Stimulated activated CD8-positive, alpha-beta memory T cell treated with anti-CD3 and anti-CD28 coated beads, Interleukin-12 subunit alpha, Interleukin-12 subunit beta, amount 100 ng/mL, for 24 hours (primary cell): ENCODE results near the gene ADGRG1.

Experiments used
- DNase-seq: peaks from one replicate; pipeline ENCODE4 v3.0.0-alpha.2; 2020; ENCODE audit errors: extremely low read depth

The ADGRG1 gene

GRCh38 chr16:57648581-57649442, 20.4 kb downstream of the ADGRG1 start:
- DNase-seq: peak; percentile 55

DNA sequence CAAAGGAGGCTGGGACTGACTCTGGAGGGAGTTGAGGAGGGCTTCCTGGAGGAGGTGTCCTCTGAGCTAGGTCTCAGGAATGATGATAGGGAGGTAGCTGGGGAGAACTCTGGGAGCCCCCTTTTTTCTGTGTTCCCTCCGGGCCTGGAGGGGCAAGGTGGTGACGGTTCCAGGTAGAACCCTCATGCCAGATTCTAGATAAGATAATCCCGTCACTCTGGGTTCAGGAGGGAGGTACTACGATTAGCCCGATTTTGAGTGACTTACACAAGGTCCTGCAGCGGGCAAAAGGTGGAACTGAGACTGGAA, 21.0 kb downstream of the ADGRG1 start:
- DNase-seq: no peak

DNA sequence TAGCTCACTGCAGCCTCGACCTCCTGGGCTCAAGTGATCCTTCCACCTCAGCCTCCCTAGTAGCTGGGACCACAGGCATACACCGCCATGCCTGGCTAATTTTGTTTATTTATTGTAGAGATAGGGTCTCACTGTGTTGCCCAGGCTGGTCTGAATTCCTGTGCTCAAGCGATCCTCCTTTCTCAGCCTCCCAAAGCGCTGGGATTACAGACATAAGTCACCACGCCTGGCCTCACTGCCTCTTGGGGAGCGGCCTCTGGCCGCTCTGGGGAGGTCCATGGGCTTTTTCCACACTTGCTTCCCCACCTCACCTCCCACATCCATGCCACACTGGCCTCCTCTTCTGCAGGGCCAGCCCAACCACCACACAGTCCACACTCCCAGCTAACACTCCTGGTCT, 21.4 kb downstream of the ADGRG1 start:
- DNase-seq: no peak

- DNase-seq: no peak
Observed at GRCh38 chr16:57651344-57652333, 23.2 kb downstream of the ADGRG1 start.

DNA sequence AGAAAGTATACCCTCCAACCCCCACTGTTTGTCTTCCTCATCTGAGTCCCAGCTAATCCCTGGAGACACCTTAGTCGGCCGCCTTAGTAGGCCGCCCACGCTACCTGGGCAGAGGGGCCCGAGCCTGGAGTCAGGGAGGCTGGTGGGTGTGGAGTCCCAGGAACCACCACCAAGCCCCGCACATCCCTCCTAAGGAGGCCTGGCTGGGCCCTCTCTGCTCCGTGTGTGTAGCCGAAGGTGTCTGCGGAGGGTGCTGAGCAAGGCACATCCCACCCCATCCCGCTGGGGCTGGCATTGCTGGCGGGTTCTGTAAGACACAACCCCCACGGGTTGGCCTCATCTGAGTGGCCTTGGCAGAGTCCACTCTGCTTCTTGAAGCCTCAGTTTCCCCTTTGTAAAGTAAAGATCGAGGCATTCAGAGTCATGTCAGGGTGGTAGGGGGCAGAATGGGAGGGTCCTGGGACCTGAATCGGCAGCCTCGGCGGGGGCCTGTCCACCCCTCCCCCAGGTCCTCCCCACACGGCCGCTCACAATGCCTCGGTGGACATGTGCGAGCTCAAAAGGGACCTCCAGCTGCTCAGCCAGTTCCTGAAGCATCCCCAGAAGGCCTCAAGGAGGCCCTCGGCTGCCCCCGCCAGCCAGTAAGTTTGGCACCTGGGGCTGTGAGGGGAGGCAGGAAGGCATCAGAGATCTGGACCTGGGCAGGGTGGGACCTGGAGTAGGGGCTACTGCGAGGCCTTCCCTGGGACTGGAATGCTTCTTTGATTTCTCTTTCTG, 24.5 kb downstream of the ADGRG1 start:
- DNase-seq: no peak

GRCh38 chr16:57653936-57654335, 25.5 kb downstream of the ADGRG1 start:
- DNase-seq: no peak

DNA sequence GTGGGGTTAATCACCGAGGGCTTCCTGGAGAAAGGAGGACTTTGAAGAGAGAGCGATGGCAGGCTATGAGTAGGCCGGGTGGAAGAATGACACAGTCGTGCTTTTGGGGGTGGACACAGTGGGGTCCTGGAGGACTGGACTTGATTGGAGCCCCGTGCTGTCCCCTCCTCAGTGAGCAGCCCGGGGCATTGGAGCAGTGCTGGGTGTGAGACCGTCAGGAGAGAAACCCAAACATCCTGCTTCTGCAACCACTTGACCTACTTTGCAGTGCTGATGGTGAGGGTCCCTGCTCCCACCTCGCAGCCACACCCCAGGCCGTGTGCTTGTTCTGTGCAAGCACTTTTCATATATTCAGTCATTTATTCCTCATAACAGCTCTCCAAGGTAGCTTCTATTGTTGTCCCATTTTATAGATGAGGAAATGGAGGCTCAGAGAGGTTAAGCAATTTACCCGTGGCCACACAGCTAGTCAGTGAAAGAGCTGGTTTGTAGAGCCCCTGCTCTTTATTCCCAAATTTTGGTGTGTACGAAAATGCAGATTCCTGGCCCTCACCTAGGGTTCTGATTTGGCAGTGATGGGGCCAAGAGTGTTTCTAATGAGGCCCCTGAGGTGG, 28.0 kb downstream of the ADGRG1 start:
- no peak for DNase-seq

DNA sequence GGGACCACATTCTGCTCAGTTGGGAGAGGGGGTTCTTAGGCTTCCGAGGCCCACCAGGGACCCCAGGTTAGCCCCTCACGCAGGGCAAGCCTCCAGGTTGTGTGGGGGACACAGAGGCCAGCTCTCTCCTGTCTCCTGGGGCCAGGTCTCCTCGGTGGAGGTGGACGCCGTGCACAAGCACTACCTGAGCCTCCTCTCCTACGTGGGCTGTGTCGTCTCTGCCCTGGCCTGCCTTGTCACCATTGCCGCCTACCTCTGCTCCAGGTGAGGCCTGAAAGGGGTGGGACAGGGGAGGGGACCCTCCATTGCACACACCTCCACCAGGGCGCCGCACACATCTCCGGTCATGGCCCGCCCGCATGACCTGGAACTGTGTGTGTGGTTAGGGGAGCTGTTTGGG, 28.8 kb downstream of the ADGRG1 start:
- DNase-seq: no peak

- no peak for DNase-seq
Observed at GRCh38 chr16:57658130-57658877, 29.9 kb downstream of the ADGRG1 start.

DNA sequence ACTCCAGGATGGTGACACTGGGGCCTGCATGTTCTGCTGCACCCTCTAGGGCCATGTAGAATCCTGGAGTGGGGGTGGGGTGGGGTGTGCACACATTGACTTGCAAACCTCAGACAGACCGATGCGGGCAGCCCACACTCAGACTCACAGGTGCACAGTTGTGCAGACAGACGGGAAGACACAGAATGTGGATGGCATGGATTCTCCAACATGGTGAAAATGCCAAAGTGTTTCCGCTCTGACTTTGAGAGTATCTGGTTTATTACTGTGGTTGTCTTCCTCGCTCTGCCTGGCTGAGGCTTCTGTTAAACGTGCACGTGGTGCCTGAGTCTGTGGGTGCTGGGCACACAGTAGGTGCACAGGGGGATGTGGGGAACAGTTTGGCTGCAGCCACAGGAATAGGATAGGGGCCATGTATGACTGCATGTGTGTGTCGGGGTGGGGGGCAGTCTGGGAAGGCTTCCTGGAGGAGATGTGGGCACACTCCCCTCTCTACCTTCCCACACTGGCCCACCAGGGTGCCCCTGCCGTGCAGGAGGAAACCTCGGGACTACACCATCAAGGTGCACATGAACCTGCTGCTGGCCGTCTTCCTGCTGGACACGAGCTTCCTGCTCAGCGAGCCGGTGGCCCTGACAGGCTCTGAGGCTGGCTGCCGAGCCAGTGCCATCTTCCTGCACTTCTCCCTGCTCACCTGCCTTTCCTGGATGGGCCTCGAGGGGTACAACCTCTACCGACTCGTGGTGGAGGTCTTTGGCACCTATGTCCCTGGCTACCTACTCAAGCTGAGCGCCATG, 30.6 kb downstream of the ADGRG1 start:
- DNase-seq: no peak

GRCh38 chr16:57660715-57661463, 32.5 kb downstream of the ADGRG1 start:
- DNase-seq: no peak

DNA sequence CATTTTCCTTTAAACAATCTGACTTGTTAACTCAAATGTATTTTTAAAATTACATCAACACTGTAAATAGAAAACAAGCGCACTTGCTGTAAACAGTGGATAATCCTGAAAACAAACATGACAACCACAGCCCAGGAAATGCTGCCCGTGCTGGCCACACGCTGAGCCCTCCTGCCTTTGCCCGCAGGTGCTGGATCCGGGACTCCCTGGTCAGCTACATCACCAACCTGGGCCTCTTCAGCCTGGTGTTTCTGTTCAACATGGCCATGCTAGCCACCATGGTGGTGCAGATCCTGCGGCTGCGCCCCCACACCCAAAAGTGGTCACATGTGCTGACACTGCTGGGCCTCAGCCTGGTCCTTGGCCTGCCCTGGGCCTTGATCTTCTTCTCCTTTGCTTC, 33.1 kb downstream of the ADGRG1 start:
- DNase-seq: no peak

DNA sequence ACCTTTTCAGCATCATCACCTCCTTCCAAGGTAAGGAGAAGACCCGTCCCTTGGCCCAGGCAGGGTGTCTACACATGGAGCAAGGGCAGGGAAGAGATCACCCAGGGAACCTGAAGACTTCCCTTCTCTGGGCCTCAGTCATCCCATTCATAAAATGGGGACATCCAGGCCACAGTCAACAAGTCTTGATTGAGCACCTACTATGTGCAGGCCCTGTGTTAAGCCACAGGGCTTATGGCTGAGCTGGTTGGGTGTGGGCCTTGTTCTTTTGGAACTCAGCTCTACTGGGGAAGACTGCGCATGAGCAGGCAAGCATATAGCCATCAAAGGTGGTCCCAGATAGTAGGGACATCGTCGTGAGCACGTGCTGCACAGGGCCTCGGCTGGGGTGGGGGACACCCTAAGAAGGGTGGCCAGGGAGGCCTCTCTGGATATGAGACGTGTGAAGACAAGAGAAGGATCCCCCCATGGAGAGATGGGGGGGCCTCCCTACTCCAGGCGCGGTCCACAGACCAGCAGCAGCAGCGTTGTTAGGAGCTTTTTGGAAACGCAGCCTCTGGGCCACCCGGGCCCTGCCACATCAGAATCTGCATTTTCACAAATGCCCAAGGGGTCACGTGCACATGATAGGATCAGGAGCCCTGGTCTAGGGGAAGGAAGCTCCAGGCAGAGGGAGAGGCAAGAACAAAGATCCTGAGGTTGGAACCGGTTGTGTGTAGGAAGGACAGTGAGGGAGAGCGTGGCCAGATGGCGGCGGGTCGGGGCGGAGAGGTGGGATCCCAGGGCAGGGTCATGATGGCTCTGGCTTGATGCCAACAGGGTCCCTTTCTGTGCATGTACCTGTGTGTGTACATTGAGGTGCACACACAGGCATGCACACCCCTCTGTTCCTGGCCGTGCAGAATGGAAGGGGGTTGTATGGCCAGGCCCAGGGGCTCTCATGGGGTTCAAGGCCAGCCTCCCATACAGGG, 33.8 kb downstream of the ADGRG1 start:
- no peak for DNase-seq

- no peak for DNase-seq
Observed at GRCh38 chr16:57663436-57663835, 35.0 kb downstream of the ADGRG1 start.

DNA sequence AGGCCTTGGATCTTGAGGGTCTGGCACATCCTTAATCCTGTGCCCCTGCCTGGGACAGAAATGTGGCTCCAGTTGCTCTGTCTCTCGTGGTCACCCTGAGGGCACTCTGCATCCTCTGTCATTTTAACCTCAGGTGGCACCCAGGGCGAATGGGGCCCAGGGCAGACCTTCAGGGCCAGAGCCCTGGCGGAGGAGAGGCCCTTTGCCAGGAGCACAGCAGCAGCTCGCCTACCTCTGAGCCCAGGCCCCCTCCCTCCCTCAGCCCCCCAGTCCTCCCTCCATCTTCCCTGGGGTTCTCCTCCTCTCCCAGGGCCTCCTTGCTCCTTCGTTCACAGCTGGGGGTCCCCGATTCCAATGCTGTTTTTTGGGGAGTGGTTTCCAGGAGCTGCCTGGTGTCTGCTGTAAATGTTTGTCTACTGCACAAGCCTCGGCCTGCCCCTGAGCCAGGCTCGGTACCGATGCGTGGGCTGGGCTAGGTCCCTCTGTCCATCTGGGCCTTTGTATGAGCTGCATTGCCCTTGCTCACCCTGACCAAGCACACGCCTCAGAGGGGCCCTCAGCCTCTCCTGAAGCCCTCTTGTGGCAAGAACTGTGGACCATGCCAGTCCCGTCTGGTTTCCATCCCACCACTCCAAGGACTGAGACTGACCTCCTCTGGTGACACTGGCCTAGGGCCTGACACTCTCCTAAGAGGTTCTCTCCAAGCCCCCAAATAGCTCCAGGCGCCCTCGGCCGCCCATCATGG, 35.7 kb downstream of the ADGRG1 start:
- no peak for DNase-seq

DNA sequence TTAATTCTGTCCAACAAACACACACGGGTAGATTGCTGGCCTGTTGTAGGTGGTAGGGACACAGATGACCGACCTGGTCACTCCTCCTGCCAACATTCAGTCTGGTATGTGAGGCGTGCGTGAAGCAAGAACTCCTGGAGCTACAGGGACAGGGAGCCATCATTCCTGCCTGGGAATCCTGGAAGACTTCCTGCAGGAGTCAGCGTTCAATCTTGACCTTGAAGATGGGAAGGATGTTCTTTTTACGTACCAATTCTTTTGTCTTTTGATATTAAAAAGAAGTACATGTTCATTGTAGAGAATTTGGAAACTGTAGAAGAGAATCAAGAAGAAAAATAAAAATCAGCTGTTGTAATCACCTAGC, 36.2 kb downstream of the ADGRG1 start:
- no peak for DNase-seq

DNA sequence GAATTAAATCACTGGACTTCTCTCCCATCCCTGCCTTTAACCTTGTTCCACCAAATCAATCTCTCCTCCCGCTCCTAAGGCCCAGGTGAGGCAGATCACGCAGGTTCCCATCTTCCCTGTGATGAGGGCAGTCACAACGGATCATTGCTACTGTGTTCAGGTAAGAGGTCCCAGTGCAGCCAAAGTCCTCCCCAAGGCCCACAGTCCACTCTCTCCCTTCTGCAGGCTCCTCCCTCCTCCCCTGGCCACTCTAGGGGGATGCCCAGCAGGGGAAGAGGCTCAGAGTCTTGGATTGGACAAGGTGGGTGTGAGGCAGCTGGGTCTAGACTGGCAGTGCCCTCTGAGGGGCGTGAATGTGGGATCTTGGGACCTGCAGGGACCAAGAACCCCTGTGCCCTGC, 37.1 kb downstream of the ADGRG1 start:
- no peak for DNase-seq
